ENCODE measurements around the gene ZNF77.
"Not testable (repeated sequence)": the region's sequence is repeated elsewhere in the genome, so short reads cannot be mapped to it uniquely, and the experiment has no call there.

DNA sequence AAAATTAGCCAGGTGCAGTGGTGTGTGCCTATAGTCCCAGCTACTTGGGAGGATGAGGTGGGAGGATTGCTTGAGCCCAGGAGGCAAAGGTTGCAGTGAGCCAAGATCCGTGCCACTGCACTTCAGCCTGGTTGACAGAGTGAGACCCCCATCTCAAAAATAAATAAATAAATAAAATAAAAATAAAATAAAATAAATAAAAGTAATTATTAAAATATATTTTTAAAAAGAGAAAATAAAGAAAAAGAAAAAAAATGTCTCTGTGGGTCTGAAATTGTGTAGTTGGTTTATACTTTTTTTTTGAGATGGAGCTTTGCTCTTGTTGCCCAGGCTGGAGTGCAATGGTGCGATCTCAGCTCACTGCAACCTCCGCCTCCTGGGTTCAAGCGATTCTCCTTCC lies 8.9 kb downstream of the ZNF77 start:
- TF ChIP-seq, protein P1, sequence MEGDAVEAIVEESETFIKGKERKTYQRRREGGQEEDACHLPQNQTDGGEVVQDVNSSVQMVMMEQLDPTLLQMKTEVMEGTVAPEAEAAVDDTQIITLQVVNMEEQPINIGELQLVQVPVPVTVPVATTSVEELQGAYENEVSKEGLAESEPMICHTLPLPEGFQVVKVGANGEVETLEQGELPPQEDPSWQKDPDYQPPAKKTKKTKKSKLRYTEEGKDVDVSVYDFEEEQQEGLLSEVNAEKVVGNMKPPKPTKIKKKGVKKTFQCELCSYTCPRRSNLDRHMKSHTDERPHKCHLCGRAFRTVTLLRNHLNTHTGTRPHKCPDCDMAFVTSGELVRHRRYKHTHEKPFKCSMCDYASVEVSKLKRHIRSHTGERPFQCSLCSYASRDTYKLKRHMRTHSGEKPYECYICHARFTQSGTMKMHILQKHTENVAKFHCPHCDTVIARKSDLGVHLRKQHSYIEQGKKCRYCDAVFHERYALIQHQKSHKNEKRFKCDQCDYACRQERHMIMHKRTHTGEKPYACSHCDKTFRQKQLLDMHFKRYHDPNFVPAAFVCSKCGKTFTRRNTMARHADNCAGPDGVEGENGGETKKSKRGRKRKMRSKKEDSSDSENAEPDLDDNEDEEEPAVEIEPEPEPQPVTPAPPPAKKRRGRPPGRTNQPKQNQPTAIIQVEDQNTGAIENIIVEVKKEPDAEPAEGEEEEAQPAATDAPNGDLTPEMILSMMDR (IDR thresholded peaks at IDR 0.05; ENCODE audit: low read length): not testable (repeated sequence)
- TF ChIP-seq EZH2 (IDR thresholded peaks at IDR 0.05; ENCODE audit: borderline replicate concordance, low read length): not testable (repeated sequence)

All from OCI-LY1 (cell line).